Endothelial cell of umbilical vein (primary cell): ENCODE data around the gene EHMT1. TPM values are rescaled to one million over a fixed set of nuclear protein-coding genes. Genes with fewer than 3 reads are reported as not detected.

Experiments used
- BruUV-seq: library from RNA; stranded (reverse); fragments of 400-500 nt; replicated peaks from 2 replicates; lab custom pipeline; 2021; lab: Mats Ljungman, UMichigan
- CTCF ChIA-PET: fragments of 300-600, 350-600 bp; sonication (Branson Sonifier 250); formaldehyde crosslinking; loops from one replicate; lab custom pipeline; 2021; ENCODE audit warnings: antibody characterized with exemption, inconsistent platforms; lab: Charles Lee
- POLR2A ChIA-PET: fragments of 300-600, 350-600 bp; sonication (Branson Sonifier 250); formaldehyde crosslinking; loops from one replicate; lab custom pipeline; 2021; ENCODE audit warnings: antibody characterized with exemption, inconsistent platforms; lab: Charles Lee
- DNase-seq: peaks from one replicate; pipeline ENCODE4 v3.0.0-alpha.2; 2011; ENCODE audit warnings: low read depth, low spot score
- FAIRE-seq: peaks from 2 replicates; lab custom pipeline; 2011; peaks lifted over from hg19 to GRCh38; lab: Jason Lieb, UNC
- H2AFZ ChIP-seq: 2 replicates; pipeline ENCODE4 v1.6.0; 2012; ENCODE audit warnings: low read depth, low read length, control low read depth, inconsistent platforms
- H3K27ac ChIP-seq: 2 replicates; pipeline ENCODE4 v1.5.1; 2011; ENCODE audit warnings: low read depth, mild to moderate bottlenecking, control low read depth, low read length, moderate library complexity; ENCODE audit not compliant: insufficient read depth
- H3K27me3 ChIP-seq, 2 experiments: 2 replicates each; pipeline versions ENCODE4 v1.6.0 to v1.6.1; 2011; ENCODE audit warnings: low read length in 2 of 2, mixed read lengths in 1 of 2; ENCODE audit not compliant: control insufficient read depth in 2 of 2, insufficient read depth in 2 of 2
- H3K36me3 ChIP-seq, 2 experiments: 2 replicates in 1 of 2; 3 replicates in 1 of 2; pipeline ENCODE4 v1.5.1; 2011; ENCODE audit warnings: low read length in 2 of 2, mild to moderate bottlenecking in 1 of 2, moderate library complexity in 1 of 2; ENCODE audit not compliant: control insufficient read depth in 2 of 2, insufficient read depth in 2 of 2; ENCODE audit errors: extremely low read depth in 1 of 2
- H3K4me1 ChIP-seq: 3 replicates; pipeline ENCODE4 v1.5.1; 2011; ENCODE audit warnings: mild to moderate bottlenecking, low read length; ENCODE audit not compliant: control insufficient read depth, insufficient read depth; ENCODE audit errors: extremely low read depth
- H3K4me2 ChIP-seq: 2 replicates; pipeline ENCODE4 v1.6.1; 2011; ENCODE audit warnings: low read length, control low read depth, mixed read lengths; ENCODE audit not compliant: insufficient read depth
- H3K4me3 ChIP-seq, 3 experiments: fragments of 200-600 bp in 1 of 3; sonication (generic), shearing (Covaris generic) in 1 of 3; replicated peaks in 1 of 3; 2 replicates each; pipeline ENCODE4 v1.5.1; 2011 to 2016; ENCODE audit warnings: control low read depth in 3 of 3, low read length in 3 of 3, mild to moderate bottlenecking in 2 of 3, inconsistent platforms in 1 of 3, low read depth in 1 of 3, moderate library complexity in 1 of 3; ENCODE audit not compliant: insufficient read depth in 1 of 3
- H3K79me2 ChIP-seq: 2 replicates; pipeline ENCODE4 v1.6.0; 2012; ENCODE audit warnings: low read length, inconsistent platforms; ENCODE audit not compliant: control insufficient read depth, insufficient read depth
- H3K9ac ChIP-seq: replicated peaks from 2 replicates; pipeline ENCODE3; 2011; ENCODE audit warnings: low read length, control low read depth; ENCODE audit not compliant: insufficient read depth; ENCODE audit errors: extremely low read depth
- H3K9me1 ChIP-seq: replicated peaks from 3 replicates; pipeline ENCODE4 v1.6.0; 2011; ENCODE audit warnings: mild to moderate bottlenecking, low read length; ENCODE audit not compliant: control insufficient read depth, insufficient read depth; ENCODE audit errors: extremely low read depth
- H3K9me3 ChIP-seq: replicated peaks from 2 replicates; pipeline ENCODE4 v1.5.1; 2012; ENCODE audit warnings: low read length, inconsistent platforms; ENCODE audit not compliant: control insufficient read depth, insufficient read depth
- H4K20me1 ChIP-seq: replicated peaks from 2 replicates; pipeline ENCODE3; 2011; ENCODE audit warnings: mild to moderate bottlenecking, low read length; ENCODE audit not compliant: control insufficient read depth, insufficient read depth; ENCODE audit errors: extremely low read depth
- CTCF ChIP-seq, 2 donors: IDR thresholded peaks; 1 replicate in 1 of 2; 2 replicates in 1 of 2; pipeline ENCODE4 v1.5.1; 2011; ENCODE audit warnings: low read length in 2 of 2, mild to moderate bottlenecking in 2 of 2, moderate library complexity in 2 of 2, control low read depth in 1 of 2, inconsistent platforms in 1 of 2, low read depth in 1 of 2; ENCODE audit not compliant: insufficient read depth in 1 of 2; ENCODE audit errors: extremely low read depth in 1 of 2
- EZH2 ChIP-seq: IDR thresholded peaks from 2 replicates; pipeline ENCODE4 v1.6.1; 2012; ENCODE audit warnings: borderline replicate concordance, low read depth, mild to moderate bottlenecking, moderate library complexity, low read length, inconsistent platforms; ENCODE audit not compliant: severe bottlenecking
- FOS ChIP-seq: IDR thresholded peaks from 2 replicates; pipeline ENCODE4 v1.6.1; 2011; ENCODE audit warnings: mild to moderate bottlenecking, low read length, moderate library complexity, borderline replicate concordance; ENCODE audit not compliant: insufficient read depth
- GATA2 ChIP-seq: IDR thresholded peaks from 2 replicates; pipeline ENCODE4 v1.7.0; 2011; ENCODE audit warnings: low read depth, mild to moderate bottlenecking, moderate library complexity, mixed read lengths, low read length; ENCODE audit not compliant: insufficient read length, insufficient read depth
- MAX ChIP-seq: IDR thresholded peaks from 2 replicates; pipeline ENCODE4 v1.6.1; 2011; ENCODE audit not compliant: insufficient read depth, insufficient read length
- MYC ChIP-seq: IDR thresholded peaks from one replicate; pipeline ENCODE4 v1.6.1; 2011; ENCODE audit warnings: mild to moderate bottlenecking, low read depth, low read length
- POLR2AphosphoS5 ChIP-seq: IDR thresholded peaks from 2 replicates; pipeline ENCODE4 v1.6.1; 2012; ENCODE audit warnings: low read depth, mild to moderate bottlenecking, control low read depth, low read length, moderate library complexity; ENCODE audit not compliant: insufficient read depth
- dilution Hi-C: fragments of 300-500 bp; cut with MboI; formaldehyde crosslinking; loops from one replicate; pipeline ENCODE4 v1.15.0; 2019; ENCODE audit warnings: low sequenced_read_pairs; ENCODE audit not compliant: extremely low pct_ligation_motif_present
- intact Hi-C: fragments of 100-400 bp; cut with micrococcal nuclease; formaldehyde crosslinking; loops from one replicate; pipeline ENCODE4 v1.10.0; 2022
- polyA plus RNA-seq, 4 experiments: library from polyadenylated mRNA; depleted of rRNA in 3 of 4; stranded (reverse) in 3 of 4; unstranded in 1 of 4; fragments of >200 nt; gene quantifications; 2 replicates each; pipeline versions ENCODE4 v1.2.1 to v1.2.3, GENCODE V29; 2011 to 2012; ENCODE audit warnings: missing spikeins in 1 of 4
- total RNA-seq: library from RNA; stranded (reverse); gene quantifications from 2 replicates; pipeline ENCODE4 v1.2.3, GENCODE V29; 2021

EHMT1 gene
- total and polyA plus RNA-seq, 2 donors (not counting 3 experiments of a cell fraction or from before 2014, with no cell fraction given) = 48.2 to 104 TPM

- H3K4me2 ChIP-seq = no peak overlapping the region
- no peaks in the 10 kb centered on the region for H4K20me1 ChIP-seq
- DNase-seq (no peak), FAIRE-seq (no peak)
- CTCF ChIA-PET = interaction anchor here (0.6 to 4.0 kb wide), 2 partner anchors 68 to 352 kb away, joined by 3 to 13 read pairs; no protein-coding TSS in a partner anchor
- H3K79me2 ChIP-seq = no peaks in the 10 kb centered on the region
- H3K4me1 ChIP-seq = no peaks in the 10 kb centered on the region
- TF ChIP-seq POLR2AphosphoS5 (no peak), MAX (no peak), GATA2 (no peak), MYC (no peak), EZH2 (no peak), FOS (no peak), CTCF (IDR thresholded peaks at IDR 0.05; ENCODE audit: extremely low read depth in 1 of 2, insufficient read depth in 1 of 2, low read depth in 1 of 2, low read length in 2 of 2) (no peak)
- POLR2A ChIA-PET = no interaction called here
- H3K9me1 ChIP-seq = no peaks in the 10 kb centered on the region
- H2AFZ ChIP-seq = no peak overlapping the region
- dilution Hi-C loops (no loop called here), intact Hi-C loops (no loop called here)
- H3K4me3 ChIP-seq = no peak overlapping the region
- H3K9ac ChIP-seq = no peak overlapping the region
- no peak overlapping the region for H3K27ac ChIP-seq
- peaks cover 3 to 15% of the 10 kb centered on the region in 2 experiments for H3K36me3 ChIP-seq
- no peaks in the 10 kb centered on the region for H3K9me3 ChIP-seq
- BruUV-seq = no TSS peak
- no peaks in the 10 kb centered on the region for H3K27me3 ChIP-seq
Measured at GRCh38 chr9:137741330-137741729, 122.5 kb downstream of the EHMT1 start.
